Measurements from ENCODE around the gene PVALEF. TPM values are rescaled to one million over a fixed set of nuclear protein-coding genes. Genes with fewer than 3 reads are reported as not detected.

The PVALEF gene
- total RNA-seq, 1 donor from 2014 or later = 0.29 TPM

GRCh38 chr17:81121841-81122733 is 43.2 kb upstream of the PVALEF start:
- TF ChIP-seq CTCF (IDR thresholded peaks at IDR 0.05; ENCODE audit: partially characterized antibody, unreplicated experiment) = no peak
- DNase-seq = no peak
- H3K4me3 Mint-ChIP-seq (ENCODE audit: unreplicated experiment) = no peak overlapping the region
- no peaks in the 10 kb centered on the region for H3K36me3 Mint-ChIP-seq (ENCODE audit: unreplicated experiment)
- H3K4me1 Mint-ChIP-seq (ENCODE audit: low read depth, unreplicated experiment) = peaks cover 1% of the 10 kb centered on the region
- peaks cover 6% of the 10 kb centered on the region for H3K9me3 Mint-ChIP-seq (ENCODE audit: unreplicated experiment)
- H3K27me3 Mint-ChIP-seq (ENCODE audit: unreplicated experiment) = peaks cover 14% of the 10 kb centered on the region
- no peak overlapping the region for H3K27ac Mint-ChIP-seq (ENCODE audit: unreplicated experiment)

GRCh38 chr17:81123052-81124048 is 42.0 kb upstream of the PVALEF start:
- H3K4me3 Mint-ChIP-seq (ENCODE audit: unreplicated experiment) = no peak overlapping the region
- no peak overlapping the region for H3K27ac Mint-ChIP-seq (ENCODE audit: unreplicated experiment)
- H3K9me3 Mint-ChIP-seq (ENCODE audit: unreplicated experiment) = peaks cover 3% of the 10 kb centered on the region
- H3K27me3 Mint-ChIP-seq (ENCODE audit: unreplicated experiment) = peaks cover 9% of the 10 kb centered on the region
- H3K4me1 Mint-ChIP-seq (ENCODE audit: low read depth, unreplicated experiment) = peaks cover 3% of the 10 kb centered on the region
- H3K36me3 Mint-ChIP-seq (ENCODE audit: unreplicated experiment) = no peaks in the 10 kb centered on the region
- no peak for DNase-seq
- TF ChIP-seq CTCF (IDR thresholded peaks at IDR 0.05; ENCODE audit: partially characterized antibody, unreplicated experiment) = no peak

GRCh38 chr17:81124377-81124776 is 40.9 kb upstream of the PVALEF start:
- no peak for DNase-seq
- Mint-ChIP-seq H3K4me1 (ENCODE audit: low read depth, unreplicated experiment) (peaks cover 3% of the 10 kb centered on the region), H3K27me3 (ENCODE audit: unreplicated experiment) (peaks cover 3% of the 10 kb centered on the region), H3K36me3 (ENCODE audit: unreplicated experiment) (no peaks in the 10 kb centered on the region), H3K9me3 (ENCODE audit: unreplicated experiment) (peaks cover 3% of the 10 kb centered on the region), H3K27ac (ENCODE audit: unreplicated experiment) (no peak overlapping the region), H3K4me3 (ENCODE audit: unreplicated experiment) (no peak overlapping the region)
- TF ChIP-seq CTCF (IDR thresholded peaks at IDR 0.05; ENCODE audit: partially characterized antibody, unreplicated experiment) = no peak

GRCh38 chr17:81125573-81126081 is 39.7 kb upstream of the PVALEF start:
- no peak for TF ChIP-seq CTCF (IDR thresholded peaks at IDR 0.05; ENCODE audit: partially characterized antibody, unreplicated experiment)

More at GRCh38 chr17:81125573-81126081, 39.7 kb upstream of the PVALEF start:
- no peaks in the 10 kb centered on the region for H3K27me3 Mint-ChIP-seq (ENCODE audit: unreplicated experiment)
- peaks cover 2% of the 10 kb centered on the region for H3K9me3 Mint-ChIP-seq (ENCODE audit: unreplicated experiment)
- H3K4me1 Mint-ChIP-seq (ENCODE audit: low read depth, unreplicated experiment) = peaks cover 4% of the 10 kb centered on the region
- no peaks in the 10 kb centered on the region for H3K36me3 Mint-ChIP-seq (ENCODE audit: unreplicated experiment)
- no peak overlapping the region for H3K27ac Mint-ChIP-seq (ENCODE audit: unreplicated experiment)
- no peak overlapping the region for H3K4me3 Mint-ChIP-seq (ENCODE audit: unreplicated experiment)
- DNase-seq = no peak

All from glutamatergic neuron (in vitro differentiated cells).